ENCODE results near the gene PPP1R26. TPM values are rescaled to one million over a fixed set of nuclear protein-coding genes. Genes with fewer than 3 reads are reported as not detected.

The PPP1R26 gene
- total and polyA plus RNA-seq, 2 experiments from 2014 or later: 10.7 to 49.8 TPM

GRCh38 chr9:135509458-135509857 is 29.9 kb downstream of the PPP1R26 start:
- Mint-ChIP-seq H3K9me3 (no peaks in the 10 kb centered on the region; the same call in 2 of the 3 replicates), H3K4me1 (peaks cover 4% of the 10 kb centered on the region; the same call in 2 of the 3 replicates), H3K27me3 (ENCODE audit: insufficient read depth, low read depth, poor library complexity) (peaks cover 9% of the 10 kb centered on the region), H3K36me3 (ENCODE audit: low read depth) (peaks cover 8% of the 10 kb centered on the region), H3K4me3 (no peak overlapping the region), H3K27ac (no peak overlapping the region)
- TF ChIP-seq EZH2phosphoT487 (IDR thresholded peaks at IDR 0.05; ENCODE audit: unreplicated experiment) (no peak), POLR2AphosphoS5 (IDR thresholded peaks at IDR 0.05; ENCODE audit: low read depth) (no peak), ETS1 (IDR thresholded peaks at IDR 0.05) (no peak), ZNF331 (CRISPR knock-in tag; IDR thresholded peaks at IDR 0.05; ENCODE audit: low read depth) (no peak), CTCF (conservative IDR thresholded peaks at IDR 0.05; ENCODE audit: low read depth in 2 of 2) (no peak), STAT1 (IDR thresholded peaks at IDR 0.05; ENCODE audit: unreplicated experiment) (no peak)
- TF ChIP-seq, protein P1, sequence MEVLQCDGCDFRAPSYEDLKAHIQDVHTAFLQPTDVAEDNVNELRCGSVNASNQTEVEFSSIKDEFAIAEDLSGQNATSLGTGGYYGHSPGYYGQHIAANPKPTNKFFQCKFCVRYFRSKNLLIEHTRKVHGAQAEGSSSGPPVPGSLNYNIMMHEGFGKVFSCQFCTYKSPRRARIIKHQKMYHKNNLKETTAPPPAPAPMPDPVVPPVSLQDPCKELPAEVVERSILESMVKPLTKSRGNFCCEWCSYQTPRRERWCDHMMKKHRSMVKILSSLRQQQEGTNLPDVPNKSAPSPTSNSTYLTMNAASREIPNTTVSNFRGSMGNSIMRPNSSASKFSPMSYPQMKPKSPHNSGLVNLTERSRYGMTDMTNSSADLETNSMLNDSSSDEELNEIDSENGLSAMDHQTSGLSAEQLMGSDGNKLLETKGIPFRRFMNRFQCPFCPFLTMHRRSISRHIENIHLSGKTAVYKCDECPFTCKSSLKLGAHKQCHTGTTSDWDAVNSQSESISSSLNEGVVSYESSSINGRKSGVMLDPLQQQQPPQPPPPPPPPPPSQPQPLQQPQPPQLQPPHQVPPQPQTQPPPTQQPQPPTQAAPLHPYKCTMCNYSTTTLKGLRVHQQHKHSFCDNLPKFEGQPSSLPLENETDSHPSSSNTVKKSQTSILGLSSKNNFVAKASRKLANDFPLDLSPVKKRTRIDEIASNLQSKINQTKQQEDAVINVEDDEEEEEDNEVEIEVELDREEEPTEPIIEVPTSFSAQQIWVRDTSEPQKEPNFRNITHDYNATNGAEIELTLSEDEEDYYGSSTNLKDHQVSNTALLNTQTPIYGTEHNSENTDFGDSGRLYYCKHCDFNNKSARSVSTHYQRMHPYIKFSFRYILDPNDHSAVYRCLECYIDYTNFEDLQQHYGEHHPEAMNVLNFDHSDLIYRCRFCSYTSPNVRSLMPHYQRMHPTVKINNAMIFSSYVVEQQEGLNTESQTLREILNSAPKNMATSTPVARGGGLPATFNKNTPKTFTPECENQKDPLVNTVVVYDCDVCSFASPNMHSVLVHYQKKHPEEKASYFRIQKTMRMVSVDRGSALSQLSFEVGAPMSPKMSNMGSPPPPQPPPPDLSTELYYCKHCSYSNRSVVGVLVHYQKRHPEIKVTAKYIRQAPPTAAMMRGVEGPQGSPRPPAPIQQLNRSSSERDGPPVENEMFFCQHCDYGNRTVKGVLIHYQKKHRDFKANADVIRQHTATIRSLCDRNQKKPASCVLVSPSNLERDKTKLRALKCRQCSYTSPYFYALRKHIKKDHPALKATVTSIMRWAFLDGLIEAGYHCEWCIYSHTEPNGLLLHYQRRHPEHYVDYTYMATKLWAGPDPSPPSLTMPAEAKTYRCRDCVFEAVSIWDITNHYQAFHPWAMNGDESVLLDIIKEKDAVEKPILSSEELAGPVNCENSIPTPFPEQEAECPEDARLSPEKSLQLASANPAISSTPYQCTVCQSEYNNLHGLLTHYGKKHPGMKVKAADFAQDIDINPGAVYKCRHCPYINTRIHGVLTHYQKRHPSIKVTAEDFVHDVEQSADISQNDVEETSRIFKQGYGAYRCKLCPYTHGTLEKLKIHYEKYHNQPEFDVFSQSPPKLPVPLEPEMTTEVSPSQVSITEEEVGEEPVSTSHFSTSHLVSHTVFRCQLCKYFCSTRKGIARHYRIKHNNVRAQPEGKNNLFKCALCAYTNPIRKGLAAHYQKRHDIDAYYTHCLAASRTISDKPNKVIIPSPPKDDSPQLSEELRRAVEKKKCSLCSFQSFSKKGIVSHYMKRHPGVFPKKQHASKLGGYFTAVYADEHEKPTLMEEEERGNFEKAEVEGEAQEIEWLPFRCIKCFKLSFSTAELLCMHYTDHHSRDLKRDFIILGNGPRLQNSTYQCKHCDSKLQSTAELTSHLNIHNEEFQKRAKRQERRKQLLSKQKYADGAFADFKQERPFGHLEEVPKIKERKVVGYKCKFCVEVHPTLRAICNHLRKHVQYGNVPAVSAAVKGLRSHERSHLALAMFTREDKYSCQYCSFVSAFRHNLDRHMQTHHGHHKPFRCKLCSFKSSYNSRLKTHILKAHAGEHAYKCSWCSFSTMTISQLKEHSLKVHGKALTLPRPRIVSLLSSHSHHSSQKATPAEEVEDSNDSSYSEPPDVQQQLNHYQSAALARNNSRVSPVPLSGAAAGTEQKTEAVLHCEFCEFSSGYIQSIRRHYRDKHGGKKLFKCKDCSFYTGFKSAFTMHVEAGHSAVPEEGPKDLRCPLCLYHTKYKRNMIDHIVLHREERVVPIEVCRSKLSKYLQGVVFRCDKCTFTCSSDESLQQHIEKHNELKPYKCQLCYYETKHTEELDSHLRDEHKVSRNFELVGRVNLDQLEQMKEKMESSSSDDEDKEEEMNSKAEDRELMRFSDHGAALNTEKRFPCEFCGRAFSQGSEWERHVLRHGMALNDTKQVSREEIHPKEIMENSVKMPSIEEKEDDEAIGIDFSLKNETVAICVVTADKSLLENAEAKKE (CRISPR knock-in tag; IDR thresholded peaks at IDR 0.05): no peak
- Histone ChIP-seq H3K4me1 (ENCODE audit: insufficient read depth) (no peaks in the 10 kb centered on the region), H3K79me2 (replicated peaks; ENCODE audit: insufficient read depth) (no peaks in the 10 kb centered on the region), H2AFZ (no peak overlapping the region), H3K9me2 (ENCODE audit: insufficient read depth) (no peaks in the 10 kb centered on the region), H3K36me3 (ENCODE audit: insufficient read depth) (0 out of 2 replicates have a peak, but pooled peaks cover under 1% of the 10 kb centered on the region), H3F3A (replicated peaks; ENCODE audit: low read depth) (no peaks in the 10 kb centered on the region), H3K4me2 (no peak overlapping the region), H3K27me3 (ENCODE audit: insufficient read depth) (no peaks in the 10 kb centered on the region), H3K27ac (ENCODE audit: low read depth) (no peak overlapping the region), H3K4me3 (no peak overlapping the region), H4K20me1 (replicated peaks; ENCODE audit: insufficient read depth) (no peaks in the 10 kb centered on the region)
- no peak for DNase-seq (ENCODE audit: low spot score)
- no peak for ATAC-seq

Measured in GM23338 (cell line).